NCI-H187 (cell line): ENCODE results near the gene HOXC11.

ENCODE experiments used
- DNase-seq, 2 experiments: peaks; one replicate each; lab custom pipeline; 2025; lab: John Stamatoyannopoulos, UW

The HOXC11 gene

DNA sequence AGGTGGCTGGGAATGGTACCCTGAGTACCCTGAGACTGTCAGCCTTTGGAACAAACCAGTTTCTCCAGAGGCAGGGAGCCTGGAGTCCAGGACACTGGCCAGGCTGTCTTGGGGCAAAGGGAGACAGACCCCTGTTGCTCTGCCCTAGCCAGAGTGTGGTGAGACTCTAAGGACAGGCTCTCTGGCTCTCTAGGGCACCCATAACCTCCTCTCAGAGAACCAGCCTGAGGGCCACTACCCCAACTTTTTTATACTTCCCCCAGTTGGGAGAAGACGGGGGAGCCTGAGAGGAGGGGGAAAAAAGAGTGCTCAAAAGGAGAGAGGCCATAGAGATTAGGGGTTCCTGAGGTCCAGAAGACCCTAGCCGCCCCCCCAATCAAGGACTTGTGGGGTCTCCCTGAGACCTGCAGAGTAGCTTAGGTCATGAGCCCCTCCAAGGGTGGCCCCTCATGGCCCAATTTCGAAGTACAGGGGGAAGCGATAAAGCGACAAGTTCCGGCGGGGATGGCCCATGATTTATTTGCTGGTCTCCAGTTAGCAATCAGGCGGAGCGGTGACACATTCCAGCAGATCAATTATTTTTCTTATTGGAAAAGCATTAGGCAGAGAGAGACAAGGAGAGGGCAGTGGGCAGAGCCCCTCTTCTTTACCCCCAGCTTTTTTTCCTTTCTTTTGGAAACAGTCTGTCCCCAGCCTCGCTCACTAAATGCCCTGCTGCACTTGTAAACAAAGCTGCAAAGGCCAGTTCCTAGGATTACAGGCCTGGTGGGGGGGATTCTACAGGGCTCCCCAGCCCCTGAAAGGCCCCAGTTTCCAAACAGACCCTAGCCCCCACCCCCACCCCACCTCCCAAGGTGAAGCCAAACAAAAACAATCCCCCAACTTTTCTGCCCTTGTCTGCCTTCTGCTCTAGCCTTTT lies 37.4 kb downstream of the HOXC11 start:
- no peak for DNase-seq

DNA sequence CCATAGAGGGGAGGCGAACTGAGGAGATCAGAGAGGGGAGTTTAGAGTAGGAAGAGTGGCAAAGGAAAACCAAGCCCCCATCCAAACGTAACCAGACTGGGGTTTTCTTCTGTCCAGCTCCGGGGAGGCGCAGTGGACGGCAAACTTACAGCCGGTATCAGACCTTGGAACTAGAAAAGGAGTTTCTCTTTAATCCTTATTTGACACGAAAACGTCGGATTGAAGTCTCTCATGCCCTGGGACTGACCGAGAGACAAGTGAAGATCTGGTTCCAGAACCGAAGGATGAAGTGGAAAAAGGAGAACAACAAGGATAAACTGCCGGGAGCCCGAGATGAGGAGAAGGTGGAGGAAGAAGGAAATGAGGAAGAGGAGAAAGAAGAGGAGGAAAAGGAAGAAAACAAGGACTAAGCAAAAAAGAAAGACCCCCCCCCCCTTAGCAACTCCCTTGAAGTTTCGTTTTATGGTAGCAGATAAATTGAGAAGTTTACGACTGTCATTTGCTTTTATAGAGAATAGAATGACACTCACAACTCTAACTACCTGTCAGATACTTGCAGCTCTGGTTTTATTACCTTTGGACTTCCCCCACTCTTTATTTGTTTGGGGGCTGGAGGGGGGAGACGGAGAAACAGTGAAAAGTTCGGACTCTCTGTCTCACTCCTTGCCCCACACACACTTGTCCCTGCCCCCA lies 38.2 kb downstream of the HOXC11 start:
- DNase-seq = no peak

DNA sequence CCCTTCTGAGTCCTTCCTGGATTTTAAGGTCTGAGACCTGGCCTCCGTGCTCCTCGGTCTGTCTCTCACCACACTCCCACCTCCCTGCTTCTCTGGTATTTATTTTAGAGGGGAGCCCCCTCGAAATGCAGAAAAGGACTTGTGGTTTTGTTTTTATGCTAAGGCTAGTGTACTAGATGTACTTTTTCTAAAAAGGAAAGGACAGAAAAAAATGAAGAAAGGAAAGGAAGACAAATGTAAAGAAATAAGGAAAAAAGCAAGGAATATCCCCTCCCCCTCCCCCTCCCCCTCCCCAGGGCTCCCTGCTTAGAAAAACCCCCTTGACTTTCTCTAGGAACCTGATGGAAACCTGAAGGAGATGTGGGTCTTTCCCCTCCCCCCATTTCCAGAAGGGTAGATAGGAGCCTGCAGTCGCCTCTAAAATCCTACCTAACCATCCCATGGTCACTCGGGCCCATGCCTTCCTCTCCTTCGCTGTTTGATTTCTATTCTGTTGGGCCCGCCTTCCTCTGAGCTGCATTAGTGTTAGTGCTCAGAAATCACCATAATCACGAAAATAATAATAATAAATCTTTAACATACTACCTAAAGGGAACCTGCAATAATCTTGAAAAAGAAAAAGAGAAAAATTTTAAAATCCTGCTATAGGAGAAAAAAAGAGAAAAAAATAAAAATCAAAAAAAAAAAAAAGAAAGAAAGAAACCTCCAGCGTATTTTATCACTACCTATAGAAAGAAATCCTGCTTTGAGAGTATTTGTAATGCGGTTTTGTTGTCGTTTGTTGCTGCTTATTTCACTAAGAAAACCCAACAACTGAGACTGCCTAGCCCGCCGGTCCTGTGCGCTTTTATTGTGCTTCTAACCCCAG lies 39.0 kb downstream of the HOXC11 start:
- no peak for DNase-seq

DNA sequence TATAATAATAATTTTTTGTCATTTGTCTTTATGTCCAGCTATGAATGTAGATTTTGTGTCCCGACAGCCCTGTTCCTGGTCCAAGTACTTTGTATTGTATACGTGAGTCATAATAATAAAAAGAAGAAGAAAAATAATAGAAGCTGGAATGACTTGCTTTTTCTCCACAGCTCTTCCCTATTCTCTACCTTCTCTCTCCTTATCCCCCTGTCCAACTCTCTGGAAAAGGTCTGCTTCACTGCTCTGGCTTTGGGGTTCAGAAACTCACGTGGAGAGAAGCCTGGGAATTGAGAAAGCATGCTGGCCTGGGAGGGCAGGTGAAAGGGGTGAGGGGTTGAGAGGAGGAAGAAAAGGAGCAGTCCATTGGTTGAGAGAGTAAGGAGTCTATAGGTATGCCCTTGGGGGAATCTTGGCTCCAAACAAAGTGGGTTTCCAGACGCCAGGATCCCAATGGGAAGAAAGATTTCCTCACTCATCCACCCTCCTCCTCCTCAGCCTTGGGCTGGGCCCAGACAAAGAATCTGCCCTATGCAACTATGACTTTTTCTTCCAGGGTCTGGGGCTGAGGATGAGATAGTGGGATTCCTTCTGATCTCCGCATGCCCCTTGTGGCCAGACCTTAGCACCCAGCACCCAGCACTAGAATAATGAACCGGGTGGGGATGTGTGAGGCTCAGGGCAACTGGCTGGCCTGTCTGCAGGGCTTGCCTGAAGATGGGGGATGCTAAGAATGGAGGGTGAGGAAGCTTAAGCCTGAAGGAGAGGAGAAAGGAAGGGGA lies 39.9 kb downstream of the HOXC11 start:
- DNase-seq = no peak

DNA sequence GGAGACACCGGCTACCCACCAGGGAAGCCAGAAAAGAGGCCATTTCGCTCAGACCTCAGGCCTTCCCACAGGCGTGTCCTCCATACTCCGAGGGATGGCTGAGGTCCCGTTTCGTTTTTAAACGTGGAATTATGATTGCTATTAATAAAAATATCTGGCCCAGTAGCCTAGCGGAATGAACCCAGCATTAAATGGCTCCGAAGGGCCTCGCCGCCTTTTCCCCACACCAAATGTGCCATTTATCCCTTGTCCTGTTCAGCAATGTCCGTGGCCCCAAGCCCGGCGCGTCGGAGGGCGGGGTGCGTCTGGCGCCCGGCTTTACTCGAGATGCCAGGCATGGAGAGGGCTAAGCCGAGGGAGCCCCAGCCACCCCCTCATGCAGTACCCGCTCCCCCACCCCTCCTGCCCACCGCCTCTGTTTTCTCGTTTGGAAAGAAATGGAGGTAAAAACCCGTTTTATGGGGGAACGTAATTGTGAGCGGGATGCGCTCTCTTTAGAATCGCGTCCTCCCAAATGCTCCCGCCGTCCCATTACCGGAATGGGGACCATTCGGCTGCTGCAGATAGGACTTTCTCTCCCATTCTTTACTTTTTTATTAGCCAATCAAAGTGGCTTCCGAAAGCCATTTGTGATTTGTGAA lies 41.6 kb downstream of the HOXC11 start:
- no peak for DNase-seq

DNA sequence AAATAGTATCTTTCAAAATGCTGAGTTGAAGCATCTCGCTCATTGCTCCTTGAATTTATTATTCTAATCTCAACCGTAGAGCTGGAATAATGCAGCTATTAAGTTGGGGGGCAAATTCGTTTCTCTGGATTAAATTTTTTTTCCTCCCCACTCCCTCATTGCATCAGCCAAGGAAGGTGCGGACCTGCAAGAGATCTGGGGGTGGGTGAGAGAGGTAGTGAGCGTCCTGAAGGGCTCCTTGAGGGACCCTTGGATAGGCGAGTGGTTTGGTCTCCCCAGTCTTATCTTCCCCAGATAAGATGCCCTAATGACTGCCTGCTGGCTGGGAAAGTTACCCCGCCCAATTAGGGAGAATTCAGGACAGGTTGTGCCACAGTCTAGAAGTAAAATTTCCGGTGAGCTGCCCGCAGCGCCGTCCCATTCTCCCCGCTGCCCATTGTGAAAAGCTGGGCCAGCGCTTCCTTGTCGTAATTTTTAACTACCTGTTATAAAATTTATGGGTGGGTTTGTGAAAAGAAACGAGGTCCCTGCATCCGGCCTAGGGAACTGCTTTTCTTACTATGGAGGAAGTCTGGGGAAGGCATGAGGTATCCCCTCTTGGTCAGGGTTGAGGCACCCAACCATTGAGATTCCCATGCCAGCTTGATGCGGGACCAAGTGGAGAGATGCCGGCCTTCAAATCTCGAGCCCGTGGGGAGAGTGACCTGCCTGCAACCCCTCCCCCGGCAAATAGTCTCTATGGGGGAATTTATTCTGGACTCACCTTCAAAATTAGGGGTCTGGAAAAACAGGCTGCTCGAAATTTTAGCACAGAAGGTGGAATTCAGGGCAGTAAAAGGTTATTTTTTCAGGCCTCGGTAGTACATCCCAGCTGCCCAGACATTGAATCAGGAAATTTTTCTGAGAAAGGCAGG lies 42.3 kb downstream of the HOXC11 start:
- DNase-seq = no peak

DNA sequence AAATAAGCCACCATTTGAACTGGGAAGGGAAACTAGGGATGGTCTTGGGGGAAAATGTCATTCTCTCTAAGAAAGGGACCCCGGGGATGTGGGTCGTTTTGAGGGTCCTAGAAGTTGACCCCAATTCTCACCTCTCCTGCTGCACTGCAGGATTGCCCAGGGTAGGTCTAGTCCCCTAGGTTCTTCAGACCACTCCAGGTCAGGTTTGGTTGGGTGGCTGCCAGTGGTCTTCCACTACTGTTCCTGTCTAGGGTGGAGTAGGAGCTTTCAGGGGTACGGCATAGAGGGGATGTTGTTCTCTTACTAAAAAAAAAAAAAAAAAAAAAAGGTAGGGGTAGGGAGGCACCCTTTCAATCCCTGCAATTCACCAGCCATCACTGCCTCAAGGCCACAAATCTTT lies 43.1 kb downstream of the HOXC11 start:
- no peak for DNase-seq

DNA sequence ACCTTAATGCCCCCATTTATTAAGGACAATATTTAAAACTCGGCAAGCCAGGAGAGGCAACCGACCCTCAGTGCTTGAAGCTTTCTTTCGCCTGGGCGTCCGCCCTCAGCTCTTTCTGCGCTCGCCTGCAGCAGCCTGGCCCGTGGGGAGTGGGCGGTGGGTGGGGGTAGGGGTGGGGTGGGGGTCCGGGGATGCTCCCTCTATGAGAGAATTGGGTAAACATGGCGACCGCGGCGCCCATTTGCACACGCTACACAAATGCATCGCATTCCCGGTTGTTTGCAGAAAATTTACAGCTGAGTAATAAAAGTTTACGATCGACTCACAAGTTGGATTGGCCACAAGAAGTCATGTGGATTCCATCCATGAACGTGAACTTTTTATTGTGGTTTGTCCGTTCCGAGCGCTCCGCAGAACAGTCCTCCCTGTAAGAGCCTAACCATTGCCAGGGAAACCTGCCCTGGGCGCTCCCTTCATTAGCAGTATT lies 43.6 kb downstream of the HOXC11 start:
- no peak for DNase-seq

DNA sequence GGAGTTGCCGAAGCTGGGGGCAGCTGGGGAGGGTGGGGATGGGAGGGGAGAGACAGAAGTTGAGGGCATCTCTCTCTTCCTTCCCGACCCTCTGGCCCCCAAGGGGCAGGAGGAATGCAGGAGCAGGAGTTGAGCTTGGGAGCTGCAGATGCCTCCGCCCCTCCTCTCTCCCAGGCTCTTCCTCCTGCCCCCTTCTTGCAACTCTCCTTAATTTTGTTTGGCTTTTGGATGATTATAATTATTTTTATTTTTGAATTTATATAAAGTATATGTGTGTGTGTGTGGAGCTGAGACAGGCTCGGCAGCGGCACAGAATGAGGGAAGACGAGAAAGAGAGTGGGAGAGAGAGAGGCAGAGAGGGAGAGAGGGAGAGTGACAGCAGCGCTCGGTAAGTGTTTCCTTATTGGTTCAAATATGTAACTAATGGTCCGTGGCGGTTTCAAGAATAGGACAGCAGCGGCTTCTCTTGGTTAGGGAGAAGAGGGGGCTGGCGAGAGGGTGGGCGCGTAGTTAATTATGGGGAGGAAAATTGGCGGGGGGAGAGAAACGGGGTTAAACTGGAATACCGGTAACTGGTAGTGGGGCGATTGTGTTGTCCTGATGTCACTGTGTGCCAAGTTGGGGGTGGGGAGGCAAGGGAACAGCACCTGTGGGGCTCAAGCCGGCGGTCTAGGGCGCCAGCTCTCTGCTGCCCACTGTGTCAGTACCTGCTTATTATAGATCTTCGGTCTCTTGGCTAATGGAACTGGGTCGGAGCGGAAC lies 44.3 kb downstream of the HOXC11 start:
- DNase-seq = peak; percentile 74 to 98

DNA sequence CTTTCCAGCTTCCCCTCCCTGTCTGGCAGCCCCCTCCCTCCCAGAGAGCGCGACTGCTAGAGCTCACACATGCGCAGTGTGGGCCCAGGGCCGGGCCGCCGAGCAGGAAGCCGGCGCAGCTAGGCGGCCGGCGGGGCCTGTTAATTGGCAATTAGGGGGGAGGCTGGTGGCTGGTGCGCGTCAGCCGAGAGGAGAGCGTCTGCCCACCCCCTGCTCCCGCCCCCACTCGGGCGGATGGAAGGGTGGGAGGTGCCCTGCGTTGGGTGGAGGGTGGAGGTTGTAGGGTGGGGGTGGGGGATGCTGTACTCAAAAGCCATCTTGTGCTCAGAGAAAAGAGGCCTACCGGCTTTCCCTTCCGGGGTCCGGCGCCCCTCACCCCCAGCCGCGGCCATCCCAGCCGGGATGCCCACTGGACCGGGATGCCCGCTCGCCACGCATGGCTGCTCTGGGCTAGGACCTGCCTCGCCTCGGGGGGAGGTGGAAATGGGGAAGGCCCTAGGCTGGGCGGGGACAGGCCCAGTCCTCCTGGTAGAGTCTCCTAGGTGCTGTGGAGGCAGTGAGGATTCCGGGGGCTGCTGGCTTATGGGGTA lies 45.0 kb downstream of the HOXC11 start:
- peak; percentile 97 to 98 for DNase-seq

DNA sequence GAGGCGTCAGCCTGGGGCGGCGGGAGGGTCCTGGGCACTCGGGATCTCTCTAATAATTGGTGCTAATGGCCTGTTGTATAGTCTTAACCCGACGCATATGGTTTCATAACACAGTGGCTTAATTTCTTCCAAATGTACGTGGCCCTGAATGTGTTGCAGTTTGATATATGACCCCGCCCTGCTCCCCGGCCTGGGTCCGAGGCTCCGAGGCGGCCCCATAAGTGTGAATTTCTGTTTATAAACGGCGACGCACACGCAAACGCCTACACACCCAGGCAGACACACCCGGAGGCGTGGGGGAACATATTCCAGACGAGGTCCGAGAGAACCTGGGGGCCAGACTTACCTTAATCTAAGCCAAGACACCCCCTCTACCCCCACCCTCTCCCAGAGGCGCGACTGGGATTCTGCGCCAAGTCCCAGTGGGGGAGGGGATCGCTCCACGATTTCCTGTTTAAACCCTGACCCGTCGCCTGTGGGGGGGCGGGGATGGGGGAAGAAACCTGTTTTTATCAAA lies 45.6 kb downstream of the HOXC11 start:
- no peak for DNase-seq

DNA sequence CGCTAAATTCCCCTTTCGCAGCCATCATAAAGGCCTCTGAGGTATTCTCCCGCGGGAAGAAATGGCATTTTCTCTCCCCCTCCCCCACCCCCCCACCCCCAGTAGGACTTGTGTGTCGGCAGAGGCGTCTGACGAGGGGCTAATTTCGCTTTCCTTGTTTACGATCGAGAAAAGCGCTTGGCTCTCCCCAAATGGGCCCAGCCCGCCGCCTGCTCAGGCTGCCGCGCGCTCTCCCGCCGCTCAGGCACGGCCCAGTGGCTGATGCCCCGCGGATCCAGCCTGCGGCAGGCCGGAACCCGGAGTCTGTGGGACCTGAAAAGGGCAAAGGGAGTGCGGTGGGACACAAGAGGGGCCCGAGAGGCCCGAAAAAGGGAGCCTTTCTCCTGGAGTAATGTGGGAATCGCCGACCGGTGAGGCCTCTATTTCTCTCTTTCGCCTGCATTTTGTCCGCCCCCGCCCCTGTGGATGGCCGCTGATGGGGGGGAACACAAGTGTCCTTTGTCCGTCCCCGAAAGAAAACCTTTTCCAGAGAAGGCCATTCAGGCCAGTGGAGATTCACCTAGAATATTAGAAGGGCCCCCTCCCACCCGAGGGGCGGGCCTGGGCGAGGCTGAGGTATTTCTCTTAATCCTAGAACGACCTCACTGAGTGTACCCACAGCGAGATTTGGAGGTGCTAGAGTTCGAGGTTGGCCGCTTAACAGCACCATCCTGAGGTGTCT lies 46.3 kb downstream of the HOXC11 start:
- no peak for DNase-seq

DNA sequence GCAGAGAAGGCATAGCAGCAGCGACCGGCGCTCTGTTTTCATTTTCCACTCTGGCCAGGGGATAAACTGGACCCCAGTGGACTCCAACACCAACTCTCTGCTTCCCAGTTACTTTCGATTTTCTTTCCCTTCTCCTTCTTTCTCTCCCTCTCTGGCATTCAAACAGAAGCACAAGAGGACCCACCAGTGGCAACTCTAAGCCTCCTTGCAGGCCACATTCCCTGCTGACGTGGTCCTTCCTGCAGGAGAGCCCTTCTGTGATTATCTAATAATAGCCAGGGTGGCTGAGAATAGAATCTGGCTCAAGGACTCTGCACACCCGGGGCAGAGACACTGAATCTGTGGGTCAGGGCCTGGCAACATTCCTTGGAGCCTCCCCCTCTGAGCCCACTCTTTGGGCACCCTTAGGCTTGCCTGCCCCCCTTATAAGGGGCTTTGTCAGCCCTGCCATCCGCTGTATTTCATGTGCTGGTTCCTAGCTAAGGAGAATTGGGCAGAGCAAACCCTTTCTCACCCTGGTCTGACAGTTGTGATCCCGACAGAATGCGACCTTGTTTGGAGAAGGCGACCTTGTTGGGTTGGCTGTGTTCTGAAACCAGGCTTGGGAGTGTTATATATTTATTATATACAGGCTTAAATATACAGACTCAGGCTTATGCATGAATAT lies 47.1 kb downstream of the HOXC11 start:
- no peak for DNase-seq

DNA sequence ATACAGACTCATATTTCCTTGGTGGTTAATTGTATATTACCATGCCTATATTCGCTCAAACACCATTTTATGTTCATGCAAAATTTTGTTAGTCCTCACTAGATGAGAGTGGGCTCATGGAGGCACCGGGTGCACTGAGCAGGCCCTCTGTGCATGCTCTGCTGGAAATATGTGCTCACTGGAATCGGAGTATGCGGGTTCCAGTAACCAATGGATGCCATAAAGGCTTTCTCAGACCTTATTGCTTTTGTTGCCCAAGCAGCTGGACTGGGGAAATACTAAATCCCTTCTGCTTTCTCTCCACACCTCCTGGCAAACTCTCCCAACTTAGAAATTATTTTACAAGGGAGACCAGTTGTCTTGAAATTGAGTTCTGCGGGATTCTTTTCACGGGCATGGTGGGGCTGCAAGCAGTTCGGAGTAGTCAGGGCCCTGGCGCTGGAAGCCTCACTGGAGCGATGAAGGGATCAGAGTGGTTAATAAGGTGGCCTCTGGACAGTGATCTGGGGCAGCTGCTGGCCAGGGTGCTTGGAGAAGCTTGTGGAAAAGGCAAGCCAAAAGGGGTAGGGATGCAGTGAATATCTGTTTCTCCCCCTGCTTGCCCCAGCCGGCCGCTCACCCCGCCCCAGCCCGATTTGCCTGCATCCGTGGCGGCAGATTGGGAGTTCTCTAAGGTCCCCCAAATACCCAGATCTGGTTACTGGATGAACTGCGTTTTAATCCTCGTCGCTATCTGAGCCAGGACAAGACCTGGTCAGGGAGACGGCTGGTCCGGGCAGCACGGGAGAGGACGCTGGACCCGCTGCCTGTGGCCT lies 47.9 kb downstream of the HOXC11 start:
- DNase-seq = no peak

DNA sequence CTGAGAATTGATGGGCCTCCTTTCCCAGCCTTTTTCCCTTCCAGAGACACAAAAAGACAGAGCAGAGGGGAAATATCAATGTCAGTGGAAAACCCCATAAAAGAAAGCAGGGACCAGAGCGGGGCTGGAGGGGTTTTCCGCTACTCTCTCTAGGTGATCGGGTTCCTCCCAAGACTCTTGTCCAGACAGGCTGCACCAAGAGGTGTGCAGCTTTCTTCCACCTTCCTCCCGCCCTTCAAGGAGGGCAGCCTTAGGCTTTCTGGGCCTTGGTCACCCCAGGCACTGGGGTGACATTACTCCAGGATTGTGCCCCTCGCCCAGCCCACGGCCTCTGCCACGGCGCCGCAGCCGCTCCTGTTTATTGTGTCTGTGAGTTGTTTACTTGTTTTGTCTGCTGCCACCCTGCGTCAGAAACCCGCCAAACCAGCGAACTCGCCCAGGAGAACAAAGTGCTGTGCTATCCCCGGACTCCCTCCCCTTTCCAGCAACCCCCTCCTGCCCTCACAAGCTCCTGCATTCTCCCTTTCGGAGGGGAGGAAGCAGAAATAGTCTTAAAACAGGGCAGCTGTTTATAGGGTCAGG lies 48.6 kb downstream of the HOXC11 start:
- DNase-seq = no peak
